ENCODE data around the gene SEC22A. TPM values are rescaled to one million over a fixed set of nuclear protein-coding genes. Genes with fewer than 3 reads are reported as not detected.

The SEC22A gene
- total and polyA plus RNA-seq, 12 donors = 4.6 to 67.2 (median 21.0) TPM

DNA sequence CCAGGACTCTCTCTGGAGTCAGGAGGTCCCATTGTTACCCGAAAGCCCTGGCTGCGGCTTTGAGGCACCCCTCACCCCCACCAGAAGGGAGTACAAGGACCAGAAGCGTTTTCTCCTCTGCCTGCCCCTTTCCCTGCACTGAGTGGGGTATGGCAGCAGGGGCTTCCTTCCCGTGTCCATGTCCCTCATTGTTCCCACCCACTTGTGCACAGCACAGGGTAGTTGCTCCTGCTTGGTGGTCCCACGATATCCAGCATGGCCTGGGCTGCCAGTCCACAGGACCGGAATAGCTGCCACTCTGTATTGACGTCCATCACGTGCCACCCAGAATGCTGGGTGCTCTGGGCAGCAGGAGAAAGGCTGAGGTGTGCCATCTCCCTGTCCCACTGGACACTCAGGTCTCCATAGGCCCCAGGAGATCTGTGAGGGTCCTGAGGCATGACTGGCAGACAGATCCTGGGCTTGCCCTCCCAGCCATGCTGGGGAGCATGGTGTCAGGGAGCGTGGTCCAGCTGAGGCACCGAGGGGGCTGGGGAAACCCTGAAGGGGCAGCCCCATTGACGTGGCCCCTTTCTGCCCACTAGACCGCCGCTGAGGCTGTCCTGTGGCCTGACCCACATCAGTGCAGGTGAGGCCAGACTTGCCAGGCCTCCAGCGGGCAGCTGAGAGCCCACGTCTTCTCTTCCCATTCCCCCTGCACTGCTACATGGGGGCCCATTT is 45.3 kb upstream of the SEC22A start:
- Histone ChIP-seq H3K27me3 (no peaks in the 10 kb centered on the region), H3K36me3 (replicated peaks in 1 of 2) (peaks cover 0 to 48% of the 10 kb centered on the region in 2 donors), H3K9me3 (replicated peaks in 1 of 3) (no peaks in the 10 kb centered on the region), H3K4me3 (no peak overlapping the region), H3K4me1 (replicated peaks in 1 of 2) (peaks cover 5 to 33% of the 10 kb centered on the region in 2 donors), H3K27ac (no peak overlapping the region)
- 93 to 97% (median 96%) methylated on average over 9 to 15 of the region's 15 CpGs for WGBS, 4 donors
- peak in 2 of 7 donors; percentile 13 to 28 for DNase-seq
- no peak for TF ChIP-seq POLR2A (IDR thresholded peaks at IDR 0.05)
- TF ChIP-seq, protein P1, sequence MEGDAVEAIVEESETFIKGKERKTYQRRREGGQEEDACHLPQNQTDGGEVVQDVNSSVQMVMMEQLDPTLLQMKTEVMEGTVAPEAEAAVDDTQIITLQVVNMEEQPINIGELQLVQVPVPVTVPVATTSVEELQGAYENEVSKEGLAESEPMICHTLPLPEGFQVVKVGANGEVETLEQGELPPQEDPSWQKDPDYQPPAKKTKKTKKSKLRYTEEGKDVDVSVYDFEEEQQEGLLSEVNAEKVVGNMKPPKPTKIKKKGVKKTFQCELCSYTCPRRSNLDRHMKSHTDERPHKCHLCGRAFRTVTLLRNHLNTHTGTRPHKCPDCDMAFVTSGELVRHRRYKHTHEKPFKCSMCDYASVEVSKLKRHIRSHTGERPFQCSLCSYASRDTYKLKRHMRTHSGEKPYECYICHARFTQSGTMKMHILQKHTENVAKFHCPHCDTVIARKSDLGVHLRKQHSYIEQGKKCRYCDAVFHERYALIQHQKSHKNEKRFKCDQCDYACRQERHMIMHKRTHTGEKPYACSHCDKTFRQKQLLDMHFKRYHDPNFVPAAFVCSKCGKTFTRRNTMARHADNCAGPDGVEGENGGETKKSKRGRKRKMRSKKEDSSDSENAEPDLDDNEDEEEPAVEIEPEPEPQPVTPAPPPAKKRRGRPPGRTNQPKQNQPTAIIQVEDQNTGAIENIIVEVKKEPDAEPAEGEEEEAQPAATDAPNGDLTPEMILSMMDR (IDR thresholded peaks at IDR 0.05) = no peak
- intact Hi-C loops (cut with DNase I) = no loop called here

DNA sequence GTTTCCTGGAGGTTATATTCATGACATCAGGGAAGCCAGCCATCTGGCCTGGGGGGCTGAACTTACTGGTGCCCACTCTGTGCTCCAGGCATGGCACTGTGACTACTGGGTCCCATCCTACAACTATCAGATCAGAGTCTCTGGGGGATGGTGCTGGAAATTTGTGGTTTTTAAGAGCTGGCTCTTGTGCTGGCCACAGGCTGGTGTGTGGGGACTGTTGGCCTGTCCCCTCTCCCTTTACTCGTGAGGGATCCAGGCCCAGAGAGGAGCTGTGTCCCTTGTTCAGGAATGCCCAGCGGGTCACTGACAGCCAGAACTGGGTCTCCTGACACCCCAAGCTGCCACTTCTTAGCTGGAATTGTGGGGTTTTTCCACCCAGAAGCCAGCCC is 44.5 kb upstream of the SEC22A start:
- WGBS, 4 donors = 88 to 96% (median 88%) methylated on average over 2 of the region's 2 CpGs; no CpG with 5 or more reads in 1 of the 4 donors
- no peak for TF ChIP-seq POLR2A (IDR thresholded peaks at IDR 0.05)
- TF ChIP-seq, protein P1 (IDR thresholded peaks at IDR 0.05) = no peak
- DNase-seq = peak in 1 of 7 donors; percentile 25
- Histone ChIP-seq H3K27ac (no peak overlapping the region), H3K36me3 (replicated peaks in 1 of 2) (peaks cover 0 to 54% of the 10 kb centered on the region in 2 donors), H3K4me1 (replicated peaks in 1 of 2) (peaks cover 4 to 32% of the 10 kb centered on the region in 2 donors), H3K4me3 (no peak overlapping the region), H3K9me3 (replicated peaks in 1 of 3) (no peaks in the 10 kb centered on the region), H3K27me3 (no peaks in the 10 kb centered on the region)
- intact Hi-C loops (cut with DNase I) = no loop called here

DNA sequence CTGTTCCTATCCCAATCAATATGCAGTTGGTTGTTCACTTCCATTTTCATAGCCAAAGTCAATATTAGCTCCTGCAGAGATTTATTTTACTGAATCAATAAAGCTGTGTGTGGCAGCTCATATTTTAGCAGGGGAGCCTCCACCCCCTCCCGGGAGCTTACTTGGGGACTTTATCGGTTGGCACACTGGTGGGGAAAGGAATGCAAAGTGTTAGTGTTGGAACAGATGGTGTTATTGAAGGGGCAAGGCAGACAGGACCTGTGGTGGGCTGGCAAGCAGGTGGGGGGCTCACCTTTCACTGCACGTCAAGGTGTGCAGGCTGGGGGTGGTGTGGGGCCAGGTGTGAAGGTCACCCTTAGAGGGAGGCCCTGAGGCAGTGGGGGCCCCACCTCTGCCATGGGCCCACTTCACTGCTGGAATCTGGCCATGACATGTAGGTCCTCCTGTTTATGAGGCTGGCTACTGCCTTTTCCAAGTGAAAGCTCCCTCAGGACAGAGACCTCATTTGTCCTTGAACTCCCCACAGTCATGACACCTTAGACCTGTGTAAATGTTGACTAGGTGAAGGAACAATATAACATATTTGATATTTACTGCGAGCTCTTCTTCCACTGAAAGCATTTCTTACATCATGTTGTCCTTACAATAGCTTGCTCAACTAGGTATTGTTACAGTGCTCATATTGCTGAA is 44.0 kb upstream of the SEC22A start:
- TF ChIP-seq, protein P1 (IDR thresholded peaks at IDR 0.05) = no peak
- no peak for TF ChIP-seq POLR2A (IDR thresholded peaks at IDR 0.05)
- Histone ChIP-seq H3K27ac (no peak overlapping the region), H3K36me3 (replicated peaks in 1 of 2) (peaks cover 0 to 54% of the 10 kb centered on the region in 2 donors), H3K27me3 (no peaks in the 10 kb centered on the region), H3K4me1 (replicated peaks in 1 of 2) (peaks cover 4 to 27% of the 10 kb centered on the region in 2 donors), H3K9me3 (replicated peaks in 1 of 3) (no peaks in the 10 kb centered on the region), H3K4me3 (no peak overlapping the region)
- DNase-seq = peak in 1 of 7 donors; percentile 42
- intact Hi-C loops (cut with DNase I) = no loop called here
- 89 to 91% (median 90%) methylated on average over 4 of the region's 4 CpGs for WGBS, 4 donors

DNA sequence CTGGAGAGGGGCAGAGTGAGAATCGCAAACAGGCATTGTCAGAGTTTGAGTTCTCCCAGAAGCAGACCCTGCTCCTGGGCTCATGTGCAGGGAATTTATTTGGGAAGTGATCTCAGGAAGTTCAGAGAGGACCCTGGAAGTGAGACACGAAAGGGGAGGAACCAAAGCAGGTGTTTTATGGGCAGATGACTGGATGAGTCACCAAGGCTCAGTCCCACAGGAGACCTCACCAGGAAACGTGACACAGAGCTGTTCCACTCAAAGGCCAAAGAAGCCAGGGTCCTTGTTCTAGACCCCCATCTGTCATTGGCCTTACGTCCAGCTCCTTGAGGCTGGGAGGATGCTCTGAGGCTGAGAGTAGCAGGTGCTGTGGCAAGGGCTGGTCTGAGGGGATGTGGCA is 43.4 kb upstream of the SEC22A start:
- WGBS, 4 donors = 73 to 87% (median 84%) methylated on average over 3 to 4 of the region's 4 CpGs
- TF ChIP-seq, protein P1 (IDR thresholded peaks at IDR 0.05) = no peak
- TF ChIP-seq POLR2A (IDR thresholded peaks at IDR 0.05) = no peak
- intact Hi-C loops (cut with DNase I) = no loop called here
- Histone ChIP-seq H3K4me1 (replicated peaks in 1 of 2) (peaks cover 4 to 21% of the 10 kb centered on the region in 2 donors), H3K9me3 (replicated peaks in 1 of 3) (no peaks in the 10 kb centered on the region), H3K27me3 (no peaks in the 10 kb centered on the region), H3K27ac (no peak overlapping the region), H3K4me3 (no peak overlapping the region), H3K36me3 (replicated peaks in 1 of 2) (peaks cover 0 to 54% of the 10 kb centered on the region in 2 donors)
- DNase-seq = peak in 1 of 7 donors; percentile 46

Measured in adrenal gland (tissue), 12 donors.